ENCODE measurements around the gene UVRAG.

Gene UVRAG

GRCh38 chr11:75809991-75810390 is 5.0 kb upstream of the UVRAG start:
- no peak for DNase-seq (ENCODE audit: low spot score)

- DNase-seq (ENCODE audit: low spot score): no peak
These were observed 4.2 kb upstream of the UVRAG start for GRCh38 chr11:75810637-75811390.

- no peak for DNase-seq (ENCODE audit: low spot score)
These were observed 3.5 kb upstream of the UVRAG start for GRCh38 chr11:75811485-75811884.

- no peak for DNase-seq (ENCODE audit: low spot score)
These were observed 2.4 kb upstream of the UVRAG start for GRCh38 chr11:75812542-75813040.

GRCh38 chr11:75813124-75813523 is 1.9 kb upstream of the UVRAG start:
- DNase-seq (ENCODE audit: low spot score): no peak

- no peak for DNase-seq (ENCODE audit: low spot score)
These were observed 1.4 kb upstream of the UVRAG start for GRCh38 chr11:75813622-75814039.

GRCh38 chr11:75814363-75814676 is 690 bp upstream of the UVRAG start:
- no peak for DNase-seq (ENCODE audit: low spot score)

GRCh38 chr11:75815345-75816168 is 547 bp downstream of the UVRAG start:
- DNase-seq (ENCODE audit: low spot score): peak; percentile 59

GRCh38 chr11:75816561-75817239 is 1.7 kb downstream of the UVRAG start:
- DNase-seq (ENCODE audit: low spot score): no peak

- no peak for DNase-seq (ENCODE audit: low spot score)
These were observed 5.6 kb downstream of the UVRAG start for GRCh38 chr11:75820645-75821044.

- no peak for DNase-seq (ENCODE audit: low spot score)
These were observed 6.2 kb downstream of the UVRAG start for GRCh38 chr11:75821202-75821601.

- DNase-seq (ENCODE audit: low spot score): no peak
These were observed 7.5 kb downstream of the UVRAG start for GRCh38 chr11:75822541-75822940.

- DNase-seq (ENCODE audit: low spot score): no peak
These were observed 8.4 kb downstream of the UVRAG start for GRCh38 chr11:75823415-75823814.

- no peak for DNase-seq (ENCODE audit: low spot score)
These were observed 8.9 kb downstream of the UVRAG start for GRCh38 chr11:75823946-75824345.

- DNase-seq (ENCODE audit: low spot score): no peak
These were observed 11.6 kb downstream of the UVRAG start for GRCh38 chr11:75826461-75827230.

- no peak for DNase-seq (ENCODE audit: low spot score)
These were observed 12.6 kb downstream of the UVRAG start for GRCh38 chr11:75827562-75827961.

- DNase-seq (ENCODE audit: low spot score): no peak
These were observed 17.0 kb downstream of the UVRAG start for GRCh38 chr11:75831915-75832502.

- DNase-seq (ENCODE audit: low spot score): no peak
These were observed 19.7 kb downstream of the UVRAG start for GRCh38 chr11:75834728-75835127.

GRCh38 chr11:75836417-75836816 is 21.4 kb downstream of the UVRAG start:
- no peak for DNase-seq (ENCODE audit: low spot score)

GRCh38 chr11:75839851-75840250 is 24.8 kb downstream of the UVRAG start:
- no peak for DNase-seq (ENCODE audit: low spot score)

- no peak for DNase-seq (ENCODE audit: low spot score)
These were observed 25.5 kb downstream of the UVRAG start for GRCh38 chr11:75840522-75840921.

GRCh38 chr11:75841739-75842138 is 26.7 kb downstream of the UVRAG start:
- DNase-seq (ENCODE audit: low spot score): no peak

Measured in hepatic stellate cell (primary cell).